SKM-1 treated with dmso at 0.1 percent for 144 hours (cell line): ENCODE results near the gene LDLRAD4.
"Not testable (repeated sequence)": the region's sequence is repeated elsewhere in the genome, so short reads cannot be mapped to it uniquely, and the experiment has no call there.

Experiments used
- DNase-seq: peaks from one replicate; lab custom pipeline; 2025; ENCODE audit not compliant: unreplicated experiment; lab: John Stamatoyannopoulos, UW

Gene LDLRAD4

DNA sequence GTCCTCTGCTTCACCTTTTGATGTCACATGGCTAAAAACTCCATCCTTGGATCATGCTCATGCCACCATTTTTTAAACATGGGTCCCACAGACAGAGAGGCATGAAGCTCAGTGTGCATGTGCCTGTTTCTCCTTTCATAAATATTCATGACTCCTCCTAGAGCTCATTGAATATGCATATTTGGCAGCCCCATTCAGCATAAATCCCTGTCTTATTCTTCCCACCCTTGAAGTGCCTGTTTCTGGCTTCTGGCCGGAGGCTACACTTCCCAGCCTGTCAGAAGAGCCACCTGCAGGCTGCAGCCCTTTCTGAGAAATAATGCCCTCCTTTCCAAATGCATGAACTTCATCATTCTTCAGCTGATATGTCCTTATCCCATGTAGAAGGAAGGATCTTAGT lies 109.7 kb downstream of the LDLRAD4 start:
- DNase-seq, result no peak

DNA sequence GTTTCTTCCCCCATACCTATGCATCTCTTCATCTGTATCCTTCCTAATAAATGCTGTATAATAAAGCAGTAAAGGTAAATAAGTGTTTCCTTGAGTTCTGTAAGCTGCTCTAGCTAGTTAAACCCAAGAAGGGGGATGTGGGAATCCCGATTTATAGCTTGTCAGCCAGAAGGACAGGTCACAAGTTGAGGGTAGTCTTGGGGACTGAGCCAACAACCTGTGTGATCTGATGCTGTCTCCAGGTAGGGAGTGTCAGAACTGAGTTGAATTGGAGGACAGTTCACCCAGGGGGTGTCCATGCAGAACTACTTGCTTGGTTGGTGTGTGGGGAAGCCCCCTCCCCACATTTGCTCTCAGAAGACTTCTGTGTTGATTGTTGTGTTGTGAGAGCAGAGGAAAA lies 112.4 kb downstream of the LDLRAD4 start:
- no peak for DNase-seq

DNA sequence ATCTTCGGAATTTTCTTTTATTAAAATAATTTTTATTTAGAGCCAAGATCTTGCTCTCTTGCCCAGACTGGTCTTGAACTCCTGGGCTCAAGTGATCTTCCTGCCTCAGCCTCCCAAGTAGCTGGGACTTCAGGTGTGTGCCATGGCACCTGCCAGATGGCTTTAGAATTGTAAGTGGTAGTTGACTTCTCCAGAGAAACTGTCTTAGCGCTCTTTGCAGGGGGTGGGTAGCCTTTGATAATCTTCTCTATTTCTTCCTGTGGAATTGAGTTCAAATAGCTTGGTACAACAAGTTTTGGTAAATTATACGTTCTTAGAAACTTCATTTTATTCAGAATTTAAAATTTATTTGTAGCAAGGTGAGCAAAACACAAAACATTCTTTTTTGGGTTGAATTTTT lies 113.3 kb downstream of the LDLRAD4 start:
- DNase-seq, result no peak

DNA sequence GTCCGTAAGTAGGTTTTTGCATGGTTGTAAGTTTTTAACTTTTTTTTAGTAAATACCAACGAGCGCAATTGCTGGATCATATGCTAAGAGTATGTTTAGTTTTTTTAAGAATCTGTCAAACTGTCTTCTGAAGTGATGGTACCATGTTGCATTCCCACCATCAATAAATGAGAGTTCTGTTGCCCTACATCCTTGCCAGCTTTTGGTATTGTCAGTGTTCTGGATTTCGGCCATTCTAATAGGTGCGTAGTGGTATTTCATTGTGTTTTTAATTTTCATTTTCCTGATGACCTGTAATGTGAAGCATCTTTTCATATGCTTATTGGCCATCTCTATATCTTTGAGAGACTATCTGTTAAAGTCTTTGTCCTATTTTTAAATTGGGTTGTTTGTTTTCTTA lies 114.3 kb downstream of the LDLRAD4 start:
- DNase-seq, result no peak

DNA sequence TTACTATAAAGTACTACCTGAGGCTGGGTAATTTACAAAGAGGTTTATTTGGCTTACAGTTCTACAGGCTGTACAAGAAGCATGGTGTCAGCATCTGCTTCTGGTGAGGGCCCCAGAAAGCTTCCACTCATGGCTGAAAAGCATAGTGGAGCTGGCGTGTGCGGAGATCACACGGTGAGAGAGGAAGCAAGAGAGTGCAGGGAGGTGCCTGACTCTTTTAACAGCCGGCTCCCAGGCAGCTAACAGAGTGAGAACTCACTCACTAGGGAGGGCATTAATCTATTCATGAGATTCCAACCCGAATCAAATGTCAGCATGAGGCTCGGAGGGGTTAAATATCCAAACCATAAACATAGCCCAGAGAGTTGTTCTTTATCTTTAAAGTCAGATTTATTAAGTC lies 117.3 kb downstream of the LDLRAD4 start:
- DNase-seq, result no peak

DNA sequence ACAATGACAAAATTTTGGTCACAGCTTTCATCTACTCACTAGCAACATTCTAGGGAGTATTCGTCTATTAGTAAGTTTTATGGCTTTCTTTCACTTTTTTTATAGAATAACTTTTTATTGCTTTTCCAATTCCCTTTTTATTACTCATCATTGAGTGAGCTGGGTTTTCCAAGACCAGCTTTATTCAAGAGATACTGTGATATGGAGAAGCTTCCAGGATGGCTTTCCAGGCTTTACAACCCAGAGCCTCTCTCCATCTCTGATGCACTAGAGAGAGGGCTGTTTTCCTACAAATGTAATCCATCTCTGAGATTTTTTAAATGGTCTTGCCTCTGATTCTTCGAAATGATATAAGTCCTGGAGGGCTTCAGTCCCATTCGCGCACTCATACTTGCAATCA lies 118.3 kb downstream of the LDLRAD4 start:
- DNase-seq, result no peak

DNA sequence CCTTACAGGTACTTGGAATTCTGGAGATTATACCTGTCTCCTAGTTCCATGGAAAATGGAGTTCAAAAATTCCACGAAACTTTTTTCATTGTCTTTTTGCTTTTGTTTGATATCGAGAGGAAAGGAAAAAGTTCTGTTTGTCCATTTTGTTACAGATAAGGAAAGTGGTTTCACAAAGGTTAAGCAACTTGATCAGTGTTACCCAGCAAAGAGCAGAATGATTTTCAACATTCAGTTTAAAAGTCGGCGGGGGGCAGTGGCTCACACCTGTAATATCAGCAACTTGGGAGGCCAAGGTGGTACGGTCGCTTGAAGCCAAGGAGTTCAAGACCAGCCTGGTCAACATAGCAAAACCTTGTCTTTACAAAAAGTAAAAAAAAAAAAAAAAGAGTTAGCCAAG lies 118.8 kb downstream of the LDLRAD4 start:
- no peak for DNase-seq

DNA sequence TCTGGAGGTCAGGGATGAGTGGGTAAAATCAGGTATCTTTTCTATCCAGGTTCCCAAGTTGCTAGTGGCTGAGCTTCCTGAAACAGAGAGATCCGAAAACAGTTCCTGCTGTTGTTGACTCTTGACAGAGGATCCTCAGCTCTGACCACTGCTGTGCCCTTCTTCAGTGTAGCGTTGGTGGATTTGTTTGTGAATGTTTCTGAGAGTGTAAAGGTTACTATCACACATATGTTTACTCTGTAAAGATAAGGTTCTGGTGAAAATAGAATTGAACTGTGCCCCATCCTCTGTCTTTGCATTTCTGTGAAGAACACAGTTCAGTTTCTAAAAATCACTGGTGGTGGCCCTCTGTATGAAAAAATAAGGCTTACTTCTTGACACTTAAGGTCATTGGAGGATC lies 119.8 kb downstream of the LDLRAD4 start:
- no peak for DNase-seq

DNA sequence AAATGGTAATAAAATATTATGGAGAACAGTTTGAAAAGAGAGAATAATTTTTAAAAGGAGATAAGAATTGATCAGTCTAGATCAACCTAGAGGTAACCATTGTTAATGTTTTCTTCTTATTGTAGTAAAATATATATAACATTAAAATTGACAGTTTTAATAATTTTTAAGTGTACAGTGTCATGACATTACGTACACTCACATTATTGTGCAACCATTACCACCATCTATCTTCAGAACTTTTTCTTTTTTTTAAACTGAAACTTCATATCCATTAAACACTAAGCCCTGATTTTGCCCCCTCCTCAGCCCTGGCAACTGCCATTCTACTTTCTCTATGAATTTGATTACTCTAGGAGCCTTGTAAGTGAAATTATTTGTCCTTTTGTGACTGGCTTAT lies 121.1 kb downstream of the LDLRAD4 start:
- DNase-seq, result no peak

DNA sequence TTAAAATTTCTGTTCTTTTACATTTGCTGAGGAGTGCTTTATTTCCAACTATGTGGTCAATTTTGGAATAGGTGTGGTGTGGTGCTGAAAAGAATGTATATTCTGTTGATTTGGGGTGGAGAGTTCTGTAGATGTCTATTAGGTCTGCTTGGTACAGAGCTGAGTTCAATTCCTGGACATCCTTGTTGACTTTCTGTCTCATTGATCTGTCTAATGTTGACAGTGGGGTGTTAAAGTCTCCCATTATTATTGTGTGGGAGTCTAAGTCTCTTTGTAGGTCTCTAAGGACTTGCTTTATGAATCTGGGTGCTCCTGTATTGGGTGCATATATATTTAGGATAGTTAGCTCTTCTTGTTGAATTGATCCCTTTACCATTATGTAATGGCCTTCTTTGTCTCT lies 127.9 kb downstream of the LDLRAD4 start:
- not testable (repeated sequence) for DNase-seq

DNA sequence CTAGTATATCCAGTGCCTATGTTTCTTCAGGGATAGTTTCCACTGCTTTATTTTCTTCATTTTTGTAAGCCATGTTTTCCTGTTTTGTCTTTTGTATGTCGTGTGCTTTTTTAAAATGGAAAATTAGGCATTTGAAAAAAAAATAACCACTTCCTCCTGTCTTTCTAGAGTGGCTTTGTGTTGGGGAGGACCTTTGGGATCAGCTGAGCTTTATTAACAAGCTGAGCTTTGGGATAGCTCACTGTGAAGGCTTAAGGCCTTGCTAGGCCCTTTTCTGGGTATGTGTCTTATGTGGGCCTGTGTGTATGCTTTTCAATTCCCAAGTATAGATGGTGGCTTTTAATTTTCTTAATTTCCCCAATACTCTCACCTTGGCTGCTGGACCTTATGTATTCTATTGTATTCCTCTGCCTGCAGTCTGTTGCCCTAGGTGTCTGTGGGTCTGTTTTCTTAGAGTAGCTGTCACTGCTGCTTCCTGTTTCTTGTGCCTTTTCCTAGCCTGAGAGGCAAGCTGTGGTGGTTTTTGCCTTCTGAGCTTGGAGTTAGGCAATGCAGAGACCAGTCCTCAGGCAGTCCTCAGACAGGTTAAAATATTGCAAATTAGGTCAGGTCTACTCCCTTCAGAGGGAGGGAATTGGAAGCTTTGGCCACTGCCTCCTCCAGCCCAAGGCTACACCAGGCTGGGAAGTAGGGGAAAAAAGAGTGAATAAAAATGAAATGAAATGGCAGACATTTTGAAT lies 134.7 kb downstream of the LDLRAD4 start:
- DNase-seq, result peak; percentile 82

DNA sequence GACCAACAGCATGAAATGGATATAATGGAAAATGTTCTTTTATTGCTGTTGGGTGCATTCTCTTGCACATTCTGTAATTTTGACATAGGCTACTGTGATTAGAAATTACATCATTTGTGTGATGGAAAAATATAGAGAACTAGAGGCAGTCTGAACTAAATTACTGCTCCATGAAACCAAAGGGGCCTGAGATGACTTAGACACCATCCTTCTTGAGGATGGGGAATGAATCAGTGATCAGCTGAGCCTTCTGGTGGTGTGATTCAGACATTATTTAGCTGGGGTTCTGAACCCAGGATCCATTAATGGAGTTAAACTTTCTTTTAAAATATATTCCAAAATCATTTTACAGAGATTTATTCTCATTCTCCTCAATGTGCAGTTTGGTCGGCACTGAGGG lies 135.8 kb downstream of the LDLRAD4 start:
- DNase-seq, result no peak

DNA sequence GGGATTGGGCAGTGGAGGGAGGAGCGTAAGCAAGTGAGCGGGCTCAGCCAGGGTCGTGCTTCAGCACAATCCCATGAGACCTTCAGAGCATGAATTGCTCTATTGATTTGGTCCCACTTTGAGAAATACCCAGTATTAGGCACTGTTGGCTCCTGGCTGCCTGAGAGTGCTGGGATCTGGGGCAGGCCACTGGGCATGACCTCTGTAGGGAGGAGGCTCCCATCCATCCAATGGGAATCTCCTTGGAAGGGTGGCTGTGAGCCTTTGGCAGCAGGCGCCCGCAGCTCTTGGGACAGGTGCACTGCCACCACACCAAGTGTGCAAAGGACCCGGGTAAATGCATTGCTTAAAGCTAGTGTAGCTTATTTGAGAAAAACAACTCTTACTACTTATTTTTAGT lies 137.5 kb downstream of the LDLRAD4 start:
- no peak for DNase-seq

DNA sequence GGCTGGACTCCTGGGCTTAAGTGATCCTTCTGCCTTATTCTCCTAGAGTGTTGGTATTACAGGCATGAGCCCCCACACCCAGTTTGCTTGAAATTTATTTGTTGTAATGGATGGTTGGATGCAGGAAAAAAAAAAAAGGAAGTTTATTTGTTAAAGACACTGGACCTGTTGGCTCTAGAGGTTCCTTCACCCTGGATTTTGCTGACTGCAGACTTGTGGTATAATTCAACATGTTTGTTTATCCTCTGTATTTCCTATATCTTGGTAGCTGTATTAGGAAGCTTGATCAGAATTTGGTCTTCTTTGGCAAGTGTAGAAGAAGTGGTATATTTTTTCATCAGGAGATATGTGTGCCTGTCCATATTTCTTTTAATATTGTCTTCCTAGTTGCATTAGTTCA lies 138.7 kb downstream of the LDLRAD4 start:
- no peak for DNase-seq

DNA sequence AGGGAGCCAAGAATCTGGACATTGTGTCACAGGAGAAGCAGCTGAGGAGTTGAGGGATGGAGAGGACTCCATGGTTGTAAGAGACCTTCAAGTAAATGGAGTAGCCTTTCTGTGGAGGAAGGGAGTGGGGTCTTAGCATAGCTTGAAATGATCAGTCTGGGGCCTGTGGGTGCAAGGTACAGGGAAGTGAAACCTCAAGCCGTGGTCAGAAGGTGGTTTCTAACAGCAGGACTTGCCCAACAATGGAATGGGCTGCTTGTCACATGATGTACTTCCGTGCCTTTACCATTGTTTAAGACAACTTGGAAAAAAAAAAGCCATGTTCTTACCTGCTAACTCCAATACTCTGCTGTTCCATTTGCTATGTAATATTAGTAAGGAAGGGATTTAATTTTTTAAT lies 140.7 kb downstream of the LDLRAD4 start:
- peak; percentile 51 for DNase-seq

DNA sequence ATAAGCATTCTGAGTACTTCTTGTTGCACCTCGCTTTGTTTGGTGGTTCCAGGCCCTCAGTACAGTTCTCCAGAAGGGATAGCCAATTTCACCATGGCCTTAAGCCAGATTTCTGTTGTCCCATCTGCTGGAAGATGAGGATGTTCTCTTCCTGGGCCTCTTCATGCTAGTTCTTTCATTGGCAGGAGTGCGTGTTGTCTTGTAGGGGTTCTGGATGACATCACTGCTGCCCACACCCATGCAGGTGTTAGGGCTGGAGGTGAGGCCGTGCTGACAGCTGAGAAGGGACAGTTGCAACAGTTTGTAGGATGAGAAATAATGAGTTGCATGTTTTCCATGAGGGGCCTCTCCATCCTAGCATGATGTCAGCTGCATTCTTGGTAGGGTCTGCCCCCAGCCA lies 142.9 kb downstream of the LDLRAD4 start:
- no peak for DNase-seq

DNA sequence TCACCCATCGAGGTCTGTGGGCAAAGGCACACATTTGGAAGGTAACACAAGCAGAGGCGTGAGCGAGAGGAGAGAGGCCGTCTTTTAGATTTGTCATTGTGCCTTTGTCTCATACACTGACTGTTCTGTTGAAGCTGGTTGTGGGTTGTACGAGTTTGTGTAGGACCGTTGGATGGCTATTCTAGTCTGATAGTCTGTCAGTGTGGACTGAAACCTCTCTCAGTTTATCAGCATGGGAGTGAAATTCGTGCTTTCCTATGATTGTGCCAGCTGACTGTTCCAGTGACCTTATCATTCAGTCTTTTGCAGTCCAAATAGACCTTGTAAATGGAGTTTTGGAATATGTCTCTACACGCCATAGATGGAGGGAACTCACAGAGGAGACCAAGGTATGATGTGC lies 143.5 kb downstream of the LDLRAD4 start:
- no peak for DNase-seq

DNA sequence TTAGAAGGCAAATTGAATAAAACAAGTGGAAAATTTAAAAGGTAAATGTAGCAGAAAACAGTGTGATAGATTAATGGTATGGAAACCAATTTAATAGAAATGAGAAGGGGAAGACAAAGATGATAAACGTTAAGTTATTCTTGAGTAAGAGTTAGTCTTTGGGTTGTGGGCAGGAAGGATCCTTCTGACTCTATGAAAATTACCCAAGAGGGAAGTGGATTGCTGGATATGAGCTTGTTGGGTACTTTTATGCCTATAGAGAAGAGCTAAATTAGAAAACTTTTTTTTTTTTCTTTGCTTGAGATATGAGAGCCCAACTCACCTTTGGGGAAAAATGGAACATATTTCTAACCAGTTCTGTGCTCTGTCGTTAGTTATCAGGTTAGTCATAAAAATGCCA lies 144.0 kb downstream of the LDLRAD4 start:
- peak; percentile 39 for DNase-seq

DNA sequence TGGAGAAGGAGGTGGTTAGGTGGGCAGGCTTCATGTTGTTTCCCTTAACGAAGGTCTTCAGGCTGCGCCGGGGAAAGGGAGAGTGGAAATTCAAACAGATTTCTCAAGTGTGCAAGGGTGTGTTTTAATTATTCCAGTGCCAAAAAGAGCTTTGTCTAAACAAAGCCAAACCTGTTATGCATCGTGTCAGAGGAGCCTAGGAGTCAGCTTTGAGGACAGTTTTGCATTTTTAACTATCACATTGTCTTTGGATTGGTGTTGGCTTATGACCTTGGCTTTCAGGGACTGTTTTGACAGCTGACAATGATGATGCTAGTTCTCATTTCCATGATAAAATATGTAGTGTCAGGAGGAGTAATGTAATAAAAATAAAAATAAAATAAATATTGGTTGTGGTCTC lies 144.8 kb downstream of the LDLRAD4 start:
- no peak for DNase-seq

DNA sequence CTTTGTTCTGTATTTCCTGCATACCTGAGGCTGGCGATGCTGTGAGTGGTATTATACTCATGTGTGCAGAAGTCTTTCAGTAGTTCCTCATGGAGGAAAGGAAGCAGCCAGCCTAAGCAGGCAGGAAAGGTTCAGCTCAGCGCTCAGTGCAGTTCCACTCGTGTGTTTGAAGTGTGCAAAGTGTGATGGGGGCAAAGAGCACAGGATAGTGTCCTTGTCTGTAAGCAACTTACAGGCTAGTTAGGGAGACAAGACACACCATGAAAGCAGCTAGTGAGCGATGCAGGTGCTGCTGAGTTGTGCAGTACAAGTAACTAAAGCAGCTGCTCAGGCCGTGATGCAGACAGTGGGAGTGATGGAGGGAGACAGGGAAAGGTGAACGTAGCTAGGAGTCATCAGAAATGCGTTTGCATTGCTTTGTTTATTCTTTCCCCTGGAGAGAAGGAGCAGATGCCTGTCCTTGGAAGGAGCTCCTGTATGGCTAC lies 146.2 kb downstream of the LDLRAD4 start:
- DNase-seq, result no peak

DNA sequence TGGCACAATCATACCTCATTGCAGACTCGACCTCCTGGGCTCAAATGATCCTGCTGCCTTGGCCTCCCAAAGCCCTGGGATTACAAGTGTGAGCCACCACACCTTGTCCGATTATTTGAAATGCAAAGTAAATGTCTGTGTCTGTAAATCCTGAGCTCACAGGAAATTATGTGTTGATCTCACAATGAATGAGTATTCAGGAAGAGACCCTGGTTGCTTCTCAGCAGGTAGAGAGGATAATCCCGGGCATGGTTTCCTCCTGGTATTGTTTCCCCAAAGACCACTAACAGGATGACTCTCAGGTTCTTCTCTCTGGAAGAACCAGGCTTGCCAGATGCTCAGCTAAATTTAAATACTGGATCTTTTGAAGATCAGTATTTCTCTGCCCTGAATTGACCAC lies 147.6 kb downstream of the LDLRAD4 start:
- DNase-seq, result no peak

DNA sequence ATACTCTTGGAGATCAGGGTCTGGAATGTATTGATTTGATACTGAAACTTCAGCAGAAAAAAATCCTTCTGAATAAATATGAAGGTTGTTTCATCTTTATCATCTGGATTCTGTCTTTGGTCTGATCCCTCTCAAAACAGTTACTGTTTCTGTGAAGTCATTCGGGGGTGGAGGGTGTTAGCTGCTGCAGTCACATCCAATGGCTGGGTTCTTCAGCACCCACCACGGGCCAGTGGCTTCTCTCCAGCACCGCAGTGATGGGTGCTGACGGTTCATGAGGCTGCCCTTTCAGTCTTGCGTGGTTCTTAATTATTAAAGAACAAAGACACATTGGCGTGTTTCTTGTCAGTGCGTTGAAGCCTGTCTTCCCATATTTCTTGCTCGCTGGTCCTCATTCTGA lies 148.0 kb downstream of the LDLRAD4 start:
- DNase-seq, result no peak
